Measurements from ENCODE around the gene TOB1. TPM values are rescaled to one million over a fixed set of nuclear protein-coding genes. Genes with fewer than 3 reads are reported as not detected.

The TOB1 gene
- total and polyA plus RNA-seq, 2 of the 4 experiments (the other 2 are of a cell fraction) = 4.3 to 9.0 TPM

GRCh38 chr17:50820651-50821050, 45.5 kb downstream of the TOB1 start:
- dilution Hi-C loops (cut with HindIII; ENCODE audit: low sequenced_read_pairs, unreplicated experiment) = no loop called here

More at GRCh38 chr17:50820651-50821050, 45.5 kb downstream of the TOB1 start:
- no peak overlapping the region for H2BK5ac ChIP-seq (ENCODE audit: low read depth, low read length, poor library complexity, severe bottlenecking)
- no peaks in the 10 kb centered on the region for H3K4me1 ChIP-seq (ENCODE audit: control insufficient read depth, insufficient read depth, low read length)
- no peak overlapping the region for H3K27ac ChIP-seq (ENCODE audit: insufficient read depth, low read length)
- no peak for DNase-seq
- H3K18ac ChIP-seq (ENCODE audit: low read depth, low read length) = no peak overlapping the region
- H3K4me3 ChIP-seq (ENCODE audit: insufficient read depth, low read depth, low read length) = no peak overlapping the region
- no peaks in the 10 kb centered on the region for H3K9me1 ChIP-seq (ENCODE audit: insufficient read depth, low read length)
- CTCF ChIA-PET = no interaction called here
- H3K79me1 ChIP-seq (ENCODE audit: low read depth in 1 of 2, low read length in 2 of 2) = no peaks in the 10 kb centered on the region
- in situ Hi-C loops (cut with MboI; ENCODE audit: low sequenced_read_pairs) = no loop called here
- no peak overlapping the region for H3K4me2 ChIP-seq (ENCODE audit: low read depth, low read length)
- no peaks in the 10 kb centered on the region for H4K20me1 ChIP-seq (ENCODE audit: insufficient read depth, low read length)
- 100% methylated on average over 2 of the region's 10 CpGs; no CpG with 5 or more reads in 1 of the 2 experiments for WGBS, 2 experiments (ENCODE audit: extremely low coverage in 2 of 2, insufficient read length in 1 of 2)
- no peak overlapping the region for H2AK5ac ChIP-seq (ENCODE audit: low read depth, low read length)
- H3K36me3 ChIP-seq (ENCODE audit: control insufficient read depth, insufficient read depth, low read length) = no peaks in the 10 kb centered on the region
- no peak overlapping the region for H3K23ac ChIP-seq (ENCODE audit: low read depth, low read length)
- peaks cover 35% of the 10 kb centered on the region for H3K27me3 ChIP-seq (ENCODE audit: control insufficient read depth, insufficient read depth, low read length)
- intact Hi-C loops (cut with micrococcal nuclease) = no loop called here
- H2BK20ac ChIP-seq (ENCODE audit: low read depth, low read length) = no peak overlapping the region
- H4K8ac ChIP-seq (ENCODE audit: low read depth in 2 of 2, low read length in 2 of 2) = no peak overlapping the region
- H3K9me3 ChIP-seq (ENCODE audit: control insufficient read depth, insufficient read depth, low read length) = peaks cover 4% of the 10 kb centered on the region
- no peak overlapping the region for H3K56ac ChIP-seq (ENCODE audit: extremely low read depth, insufficient read depth, low read length)
- no peak overlapping the region for H2AFZ ChIP-seq (replicated peaks; ENCODE audit: low read length, poor library complexity)
- POLR2A ChIA-PET (ENCODE audit: unreplicated experiment) = no interaction called here
- no peak overlapping the region for H2AK9ac ChIP-seq (replicated peaks; ENCODE audit: low read depth, low read length, poor library complexity)
- H3K14ac ChIP-seq (replicated peaks; ENCODE audit: low read depth, low read length) = no peak overlapping the region
- no peak overlapping the region for H2BK15ac ChIP-seq (ENCODE audit: low read depth, low read length)
- TF ChIP-seq, protein P1, sequence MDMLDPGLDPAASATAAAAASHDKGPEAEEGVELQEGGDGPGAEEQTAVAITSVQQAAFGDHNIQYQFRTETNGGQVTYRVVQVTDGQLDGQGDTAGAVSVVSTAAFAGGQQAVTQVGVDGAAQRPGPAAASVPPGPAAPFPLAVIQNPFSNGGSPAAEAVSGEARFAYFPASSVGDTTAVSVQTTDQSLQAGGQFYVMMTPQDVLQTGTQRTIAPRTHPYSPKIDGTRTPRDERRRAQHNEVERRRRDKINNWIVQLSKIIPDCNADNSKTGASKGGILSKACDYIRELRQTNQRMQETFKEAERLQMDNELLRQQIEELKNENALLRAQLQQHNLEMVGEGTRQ (IDR thresholded peaks at IDR 0.05; ENCODE audit: low read depth, low read length) = no peak
- TF ChIP-seq, protein P2, sequence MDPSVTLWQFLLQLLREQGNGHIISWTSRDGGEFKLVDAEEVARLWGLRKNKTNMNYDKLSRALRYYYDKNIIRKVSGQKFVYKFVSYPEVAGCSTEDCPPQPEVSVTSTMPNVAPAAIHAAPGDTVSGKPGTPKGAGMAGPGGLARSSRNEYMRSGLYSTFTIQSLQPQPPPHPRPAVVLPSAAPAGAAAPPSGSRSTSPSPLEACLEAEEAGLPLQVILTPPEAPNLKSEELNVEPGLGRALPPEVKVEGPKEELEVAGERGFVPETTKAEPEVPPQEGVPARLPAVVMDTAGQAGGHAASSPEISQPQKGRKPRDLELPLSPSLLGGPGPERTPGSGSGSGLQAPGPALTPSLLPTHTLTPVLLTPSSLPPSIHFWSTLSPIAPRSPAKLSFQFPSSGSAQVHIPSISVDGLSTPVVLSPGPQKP (IDR thresholded peaks at IDR 0.05; ENCODE audit: borderline replicate concordance, low read depth, low read length) = no peak
- TF ChIP-seq RFX5 (IDR thresholded peaks at IDR 0.05; ENCODE audit: low read depth, low read length) = no peak
- TF ChIP-seq BHLHE40 (IDR thresholded peaks at IDR 0.05; ENCODE audit: low read depth, low read length) = no peak
- TF ChIP-seq NFE2L2 (IDR thresholded peaks at IDR 0.05; ENCODE audit: low read depth, low read length) = no peak
- no peak for TF ChIP-seq CHD1 (IDR thresholded peaks at IDR 0.05; ENCODE audit: low read depth, low read length)
- no peak for TF ChIP-seq CTCF (conservative IDR thresholded peaks at IDR 0.05; ENCODE audit: low read depth, low read length)
- BruUV-seq (replicated peaks) = no TSS peak
- H2BK120ac ChIP-seq (ENCODE audit: low read depth, low read length) = no peak overlapping the region
- no peak overlapping the region for H3K4ac ChIP-seq (ENCODE audit: low read depth, low read length)
- no peak overlapping the region for H3K9ac ChIP-seq (ENCODE audit: low read depth, low read length)
- ATAC-seq (ENCODE audit: low read depth) = no peak
- H4K5ac ChIP-seq (ENCODE audit: low read depth, low read length) = no peak overlapping the region
- H4K91ac ChIP-seq (ENCODE audit: insufficient read depth, low read depth, low read length) = no peak overlapping the region
